NCI-H1417 treated with DMSO at 0.1 percent for 48 hours (cell line): ENCODE data around the gene GNS.

Experiments
- DNase-seq: peaks from one replicate; lab custom pipeline; 2025; lab: John Stamatoyannopoulos, UW

Gene GNS

DNA sequence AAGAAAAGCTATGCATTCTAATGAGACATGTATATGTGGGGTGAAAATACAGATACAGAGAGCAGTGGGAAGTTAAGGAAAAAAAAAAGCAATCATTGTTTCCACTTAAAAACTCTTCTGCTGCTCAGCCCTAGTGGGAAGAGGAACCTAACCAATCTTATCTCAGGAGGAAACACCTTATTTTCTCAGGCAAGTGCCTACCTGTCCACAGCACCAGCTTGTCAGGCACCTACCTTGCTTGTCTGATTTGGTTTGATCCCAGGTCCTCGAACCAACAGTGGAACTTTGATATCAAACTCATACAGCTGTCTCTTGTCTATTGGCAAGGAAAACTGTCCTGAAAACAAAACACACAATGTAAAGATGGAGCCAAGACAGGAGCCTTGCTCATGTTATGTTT, 22.4 kb downstream of the GNS start:
- no peak for DNase-seq

DNA sequence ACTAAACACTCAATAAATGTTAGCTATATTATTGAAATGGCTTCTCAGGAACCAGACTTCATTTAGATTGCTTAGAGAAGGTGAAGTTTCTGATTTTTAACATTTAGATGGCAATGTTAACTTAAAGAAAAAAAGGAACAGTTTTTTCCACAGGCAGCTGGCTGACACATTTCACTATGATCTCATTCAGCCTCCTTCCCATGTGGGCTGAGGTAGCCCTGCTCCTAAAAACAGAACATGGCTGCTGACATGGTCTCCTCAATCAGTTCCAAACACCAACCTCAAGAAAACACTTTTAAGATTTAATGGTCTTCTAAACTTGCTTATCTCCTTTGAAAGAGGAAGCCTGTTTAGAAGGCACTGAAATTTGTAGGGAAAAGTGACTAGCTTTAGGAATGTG, 23.8 kb downstream of the GNS start:
- no peak for DNase-seq

DNA sequence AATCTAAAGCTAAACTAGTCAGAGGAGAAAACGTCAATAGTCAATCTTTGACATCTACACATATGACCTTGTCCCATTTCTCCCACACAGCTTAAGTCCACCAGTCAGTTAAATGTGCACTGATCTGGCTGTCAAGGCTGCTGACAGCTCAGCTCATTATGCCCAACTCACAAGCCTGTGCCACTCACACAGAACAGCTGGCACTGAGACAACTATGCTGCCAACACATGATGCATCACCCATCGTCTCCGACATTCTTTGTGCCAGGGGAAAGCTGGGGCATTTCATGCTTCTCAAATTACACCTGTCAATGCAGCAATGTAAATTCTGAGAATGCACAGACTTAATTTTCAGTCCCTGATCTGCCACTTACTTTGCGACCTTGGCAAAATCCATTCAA, 25.3 kb downstream of the GNS start:
- DNase-seq = no peak

DNA sequence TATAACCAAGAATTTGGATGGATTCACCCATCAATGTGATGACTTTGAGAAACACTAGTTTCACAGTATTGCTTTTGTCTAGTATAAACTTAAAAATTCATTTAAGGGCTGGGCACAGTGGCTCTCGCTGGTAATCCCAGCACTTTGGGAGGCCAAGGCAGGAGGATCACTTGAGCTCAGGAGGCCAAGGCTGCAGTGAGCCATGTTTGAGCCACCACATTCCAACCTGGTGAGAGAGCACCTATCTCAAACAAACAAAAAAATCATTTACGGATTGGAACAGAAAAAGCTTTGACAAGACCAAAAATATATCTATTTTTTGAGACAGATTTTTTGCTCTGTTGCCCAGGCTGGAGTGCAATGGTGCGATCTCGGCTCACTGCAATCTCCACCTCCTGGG, 27.5 kb downstream of the GNS start:
- DNase-seq = no peak

DNA sequence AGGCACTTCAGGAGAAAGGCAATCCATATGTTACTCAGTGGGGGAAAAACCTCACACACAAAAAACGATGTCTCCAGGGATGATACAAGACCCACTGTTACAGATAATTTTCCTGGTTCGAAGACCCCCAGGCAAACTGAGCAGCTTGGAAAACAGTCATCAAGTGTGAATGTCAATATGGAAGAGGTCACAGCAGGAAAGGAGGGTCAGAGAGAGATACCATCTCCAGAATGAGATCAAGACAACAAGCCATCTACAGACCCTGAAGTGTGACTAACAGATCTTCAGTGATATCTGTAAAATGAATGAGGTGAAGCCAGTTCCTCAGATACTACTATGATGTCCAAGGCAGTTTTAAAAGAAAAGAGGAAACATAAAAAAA, 28.6 kb downstream of the GNS start:
- DNase-seq = no peak

DNA sequence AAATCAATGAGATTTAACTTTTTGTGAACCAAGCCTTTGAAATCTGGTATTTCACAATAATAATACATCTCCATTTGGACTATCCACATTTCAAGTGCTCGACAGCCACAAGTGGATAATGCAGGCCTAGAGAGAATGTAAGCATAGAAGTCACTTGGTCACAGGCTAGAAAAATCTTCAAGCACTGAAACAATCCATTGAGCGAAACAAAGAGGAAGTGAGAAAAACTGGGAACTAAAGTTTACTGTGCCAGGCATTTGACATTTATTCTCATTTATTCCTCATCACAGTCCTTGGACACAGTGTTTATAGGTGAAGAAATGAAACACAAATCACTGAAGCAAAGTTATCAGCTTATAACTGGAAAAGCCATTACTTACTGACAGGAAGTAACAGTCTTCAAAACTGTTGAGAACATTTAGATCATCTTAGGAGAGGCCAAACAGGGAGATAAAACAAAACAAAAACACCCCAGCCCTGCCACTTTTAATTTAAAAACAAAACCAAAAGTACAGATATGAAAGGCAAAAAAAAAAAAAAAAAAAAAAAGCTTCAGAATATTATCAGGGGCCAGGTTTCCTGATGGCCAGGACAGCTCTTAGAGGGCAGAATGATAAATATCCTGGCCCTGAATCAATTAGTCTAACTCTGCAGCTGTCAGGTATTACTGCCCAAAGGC, 29.2 kb downstream of the GNS start:
- no peak for DNase-seq

DNA sequence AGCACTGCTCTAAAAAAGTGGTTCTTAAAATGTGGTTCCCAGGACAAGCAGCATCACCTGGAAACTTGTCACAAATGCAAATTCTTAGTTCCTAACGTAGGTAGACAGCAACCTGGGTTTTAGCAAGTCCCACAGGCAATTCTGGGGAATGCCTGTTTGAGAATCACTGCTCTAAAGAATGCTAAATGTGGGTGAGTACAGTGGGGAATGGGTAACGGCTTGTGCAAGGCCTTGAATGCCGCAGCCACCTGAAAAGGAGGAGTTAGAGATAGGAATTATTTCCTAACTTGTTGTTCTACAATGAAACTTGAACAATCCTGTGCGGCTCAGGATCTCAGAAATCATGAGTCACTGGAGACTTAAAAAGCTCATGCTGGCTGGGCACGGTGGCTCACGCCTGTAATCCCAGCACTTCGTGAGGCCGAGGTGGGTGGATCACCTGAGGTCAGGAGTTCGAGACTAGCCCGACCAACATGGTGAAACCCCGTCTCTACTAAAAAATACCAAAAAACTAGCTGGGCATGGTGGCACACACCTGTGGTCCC, 34.9 kb downstream of the GNS start:
- no peak for DNase-seq

DNA sequence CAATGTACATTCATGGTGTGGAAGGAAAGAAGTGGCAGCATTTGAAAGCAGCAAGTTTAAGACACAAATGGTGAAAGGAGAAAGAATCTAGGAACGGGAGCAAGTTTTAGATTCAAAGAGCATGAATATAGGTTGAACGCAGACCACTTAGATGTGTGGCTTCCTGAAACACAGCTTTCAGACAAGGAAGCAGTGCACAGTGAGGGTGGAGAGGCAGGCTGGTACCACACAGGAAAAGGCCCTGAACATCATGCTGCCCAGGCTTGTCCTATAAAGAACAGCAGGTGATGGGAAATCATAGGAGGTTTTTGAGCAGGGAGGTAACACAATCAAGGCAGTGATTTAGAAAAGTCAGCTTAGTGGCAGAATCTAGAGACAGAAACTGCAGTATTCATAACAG, 35.6 kb downstream of the GNS start:
- no peak for DNase-seq

DNA sequence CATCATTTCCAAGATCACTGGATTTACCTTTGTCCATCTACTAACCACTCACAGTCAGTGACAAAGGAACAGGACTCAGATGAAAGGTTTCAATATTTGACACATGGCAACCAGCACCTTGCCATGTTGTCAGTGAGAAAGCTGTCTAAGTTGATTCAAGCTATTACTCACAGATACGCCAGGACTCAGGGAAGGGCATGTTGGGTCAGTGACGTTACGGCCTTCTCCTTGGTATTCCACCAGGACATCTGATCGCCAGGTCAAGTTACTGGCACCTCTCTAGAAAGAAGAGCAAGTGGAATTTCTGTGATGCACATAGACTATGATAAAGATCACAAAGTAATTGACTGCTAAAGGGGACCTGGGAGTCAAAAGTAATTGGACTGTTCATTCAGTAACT, 36.4 kb downstream of the GNS start:
- no peak for DNase-seq

DNA sequence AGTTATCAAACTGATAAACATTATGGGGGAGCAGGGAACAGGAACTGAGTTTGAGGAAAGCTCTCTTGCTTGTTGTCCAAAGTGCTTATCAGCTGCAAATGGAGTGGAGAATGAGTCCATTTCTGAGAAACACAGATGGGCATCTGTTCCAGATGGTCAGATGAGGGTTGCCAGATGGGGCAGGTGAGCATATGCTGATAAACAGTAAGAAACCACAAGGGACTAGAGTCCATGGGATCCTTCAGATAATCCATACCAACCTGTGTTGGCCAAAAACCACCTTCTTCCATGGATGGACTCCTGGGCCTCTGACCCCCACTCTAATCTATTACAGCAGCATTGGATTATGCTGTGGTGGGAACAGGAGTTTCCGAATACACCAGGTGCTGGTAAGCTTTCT, 38.3 kb downstream of the GNS start:
- DNase-seq = no peak

DNA sequence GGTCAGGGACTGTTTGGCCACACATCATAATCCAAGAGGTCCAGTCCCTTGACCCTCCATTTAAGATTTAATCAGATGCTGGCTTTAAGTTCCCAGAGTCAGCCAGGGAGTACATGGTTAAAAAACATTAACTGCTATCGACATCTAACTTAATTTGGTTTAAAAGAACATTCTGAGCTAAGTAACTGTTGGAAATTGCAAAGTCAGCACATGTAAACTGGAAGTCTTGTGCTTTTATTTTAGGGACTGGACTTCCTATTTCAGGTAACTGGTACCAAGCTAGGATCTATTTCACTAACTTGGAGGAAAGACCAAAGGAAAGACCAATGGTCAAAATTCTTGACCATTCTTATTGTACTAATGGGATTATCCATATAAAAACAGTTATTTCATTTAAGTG, 40.6 kb downstream of the GNS start:
- DNase-seq = no peak

DNA sequence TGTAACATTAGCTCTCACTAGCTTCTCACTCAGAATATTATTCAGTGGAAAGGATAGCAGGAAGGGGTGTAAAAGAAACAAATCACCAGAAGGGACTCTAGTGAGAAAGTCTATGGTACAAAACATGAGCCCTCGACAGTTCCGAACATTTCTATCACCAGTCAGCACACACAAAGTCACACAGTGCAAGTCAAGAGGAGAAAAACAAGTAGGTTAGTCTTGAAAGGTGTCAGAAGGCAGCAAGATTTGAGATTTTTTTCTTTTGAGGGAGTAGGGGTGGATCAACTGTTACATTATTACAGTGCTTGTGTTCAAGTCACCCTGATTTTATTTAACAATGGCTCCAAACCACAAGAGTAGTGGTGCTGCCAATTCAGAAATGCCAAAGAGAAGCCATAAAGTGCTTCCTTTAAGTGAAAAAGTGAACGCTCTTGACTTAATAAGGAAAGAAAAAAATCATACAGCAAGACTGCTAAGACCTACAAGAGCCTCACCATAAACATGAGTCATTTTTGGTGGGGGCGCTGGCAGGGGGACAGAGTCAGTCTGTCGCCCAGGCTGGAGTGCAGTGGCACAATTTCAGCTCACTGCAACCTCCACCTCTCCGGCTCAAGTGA, 42.3 kb downstream of the GNS start:
- no peak for DNase-seq

DNA sequence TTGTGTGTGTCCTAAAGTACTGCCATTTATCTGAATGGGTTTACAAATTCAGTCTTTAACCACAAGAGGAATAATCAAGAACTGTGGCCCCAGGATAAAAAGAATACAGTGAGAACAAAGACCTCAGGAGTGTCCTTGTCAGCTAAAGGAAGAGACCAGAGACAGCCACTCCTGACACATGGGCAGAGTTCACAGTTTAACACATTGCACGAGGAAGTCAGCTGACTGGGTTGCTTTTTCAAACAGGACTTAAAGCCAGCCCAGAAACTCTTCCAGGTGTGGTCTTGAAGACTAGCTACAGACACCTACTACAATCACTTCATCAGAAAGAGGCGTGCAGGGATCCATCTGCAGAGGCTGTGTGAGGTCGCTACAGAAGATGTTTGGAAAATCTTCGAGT, 42.8 kb downstream of the GNS start:
- DNase-seq = no peak

DNA sequence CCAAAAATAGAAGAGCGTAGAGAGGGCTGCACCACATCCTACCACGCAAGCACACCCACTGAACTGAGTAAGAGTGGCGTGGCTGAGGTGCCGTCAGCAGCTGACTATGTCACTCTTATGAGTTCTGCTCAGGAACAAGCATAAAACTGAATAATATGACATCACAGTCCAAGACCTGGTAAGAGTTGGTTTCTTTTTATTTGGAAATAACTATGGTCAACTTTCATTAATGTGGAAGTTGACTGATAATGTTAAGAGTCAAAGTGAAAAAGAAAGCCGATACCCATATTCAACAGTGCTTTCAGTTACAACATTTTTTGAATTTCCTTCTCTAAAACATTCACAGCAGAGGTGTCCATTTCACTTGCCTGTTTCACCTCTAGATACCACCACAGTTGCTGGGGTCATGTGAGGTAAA, 44.6 kb downstream of the GNS start:
- DNase-seq = no peak

DNA sequence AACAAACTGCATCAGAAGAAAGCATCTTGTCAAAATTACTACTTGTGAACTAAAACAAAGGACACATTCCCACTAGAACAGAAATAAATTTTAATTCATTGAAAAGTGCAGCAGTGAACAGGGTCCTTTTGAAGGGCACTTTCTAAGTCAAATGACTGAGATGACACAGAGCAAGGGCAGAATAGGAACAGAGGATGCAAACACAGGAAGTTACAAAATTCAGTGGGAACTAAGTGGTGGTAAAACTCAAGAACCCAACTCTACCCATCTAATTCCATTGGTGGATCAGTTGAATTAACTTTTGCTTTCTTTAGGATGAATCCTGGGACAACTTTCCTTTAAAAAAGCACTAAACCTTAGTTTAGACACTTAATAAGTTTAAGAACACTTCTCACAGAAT, 45.8 kb downstream of the GNS start:
- DNase-seq = no peak

DNA sequence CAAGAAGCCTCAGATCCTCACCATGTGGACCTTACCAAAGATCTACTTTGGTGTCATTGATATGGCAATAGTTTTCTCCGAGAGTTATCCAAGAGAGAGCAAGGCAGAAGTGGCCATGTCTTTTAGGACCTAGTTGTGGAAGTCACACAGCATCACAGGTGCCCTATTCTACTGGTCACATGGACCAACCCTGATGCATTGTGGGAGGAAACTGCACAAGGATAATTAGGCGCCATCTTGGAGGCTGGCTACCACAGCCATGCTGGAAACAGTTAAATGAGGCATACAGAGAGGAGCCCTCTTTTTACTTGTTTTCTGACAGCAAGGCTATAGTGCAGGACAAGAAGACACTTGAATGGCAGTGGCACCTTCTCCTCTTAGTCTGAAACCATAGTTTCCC, 49.8 kb downstream of the GNS start:
- no peak for DNase-seq

DNA sequence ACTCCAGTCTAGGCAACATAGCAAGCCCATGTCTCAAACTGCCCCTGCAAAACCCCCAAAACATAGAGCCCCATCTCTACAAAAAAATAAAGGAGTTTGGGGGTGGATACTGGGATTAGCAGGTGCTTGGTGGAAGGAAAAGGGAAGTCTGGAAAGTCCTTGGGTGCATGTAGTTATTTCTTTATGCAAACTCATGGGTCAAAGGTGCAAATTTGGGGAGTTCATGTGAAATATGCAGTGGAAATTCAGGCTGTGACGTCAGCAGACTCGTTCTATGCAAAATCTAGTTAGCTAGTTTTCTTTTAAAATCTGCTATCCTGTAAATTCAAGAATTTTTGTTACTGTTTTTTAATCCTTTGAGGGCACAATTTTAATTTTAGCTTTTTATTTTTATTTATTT, 51.3 kb downstream of the GNS start:
- no peak for DNase-seq

DNA sequence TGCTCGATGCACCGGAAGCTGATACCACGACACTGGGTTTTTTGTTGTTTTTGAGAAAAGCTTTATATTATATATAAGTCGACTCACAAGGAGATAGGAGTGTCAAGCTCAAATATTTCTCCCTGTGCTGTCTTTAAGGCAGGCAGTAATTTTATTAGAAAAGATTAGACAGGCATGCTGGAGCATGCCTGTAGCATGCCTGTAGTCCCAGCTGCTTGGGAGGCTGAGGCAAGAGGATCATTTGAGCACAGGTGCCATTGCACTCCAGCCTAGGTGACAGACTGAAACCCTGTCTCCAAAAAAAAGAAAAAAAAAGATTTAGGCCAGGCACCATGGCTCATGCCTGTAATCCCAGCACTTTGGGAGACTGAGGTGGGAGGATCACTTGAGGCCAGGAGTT, 51.8 kb downstream of the GNS start:
- DNase-seq = no peak

DNA sequence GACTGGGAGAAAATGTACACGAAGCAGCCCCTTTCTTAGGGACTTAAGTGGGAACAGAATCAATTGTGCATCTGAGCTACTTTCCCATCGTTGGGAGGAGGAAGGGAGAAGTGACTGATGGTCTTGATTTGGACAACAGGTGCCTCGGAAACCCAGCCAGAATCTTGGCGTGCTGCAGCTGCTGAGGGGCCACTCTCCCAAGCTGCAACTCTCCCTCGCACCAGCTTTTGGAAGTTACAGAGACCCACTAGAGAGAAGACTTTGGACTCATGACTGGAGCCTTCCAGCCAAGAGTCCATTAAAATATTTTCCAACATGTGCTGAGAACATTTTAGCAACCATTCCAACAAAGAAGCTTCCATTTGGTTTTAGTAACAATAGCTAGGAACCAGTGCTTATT, 52.3 kb downstream of the GNS start:
- no peak for DNase-seq

DNA sequence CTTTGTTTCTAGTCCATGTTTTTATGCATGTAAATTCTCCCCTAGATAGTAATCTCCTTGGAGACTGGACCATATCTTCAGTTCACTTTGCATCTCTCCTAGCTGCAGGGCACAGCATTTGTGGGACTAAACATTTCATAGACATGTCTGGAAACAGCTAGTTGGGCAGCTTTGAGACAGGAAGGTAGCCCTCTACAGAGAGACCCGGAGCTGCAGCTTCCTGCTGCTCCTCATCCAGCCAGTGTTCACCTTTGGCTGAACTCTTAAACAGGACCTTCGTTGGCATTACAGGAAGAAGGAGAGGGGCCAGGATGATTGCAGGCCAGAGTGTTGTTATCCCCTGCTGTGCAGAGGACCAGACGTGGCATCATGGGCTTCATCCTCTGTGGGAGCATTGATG, 52.9 kb downstream of the GNS start:
- DNase-seq = no peak

DNA sequence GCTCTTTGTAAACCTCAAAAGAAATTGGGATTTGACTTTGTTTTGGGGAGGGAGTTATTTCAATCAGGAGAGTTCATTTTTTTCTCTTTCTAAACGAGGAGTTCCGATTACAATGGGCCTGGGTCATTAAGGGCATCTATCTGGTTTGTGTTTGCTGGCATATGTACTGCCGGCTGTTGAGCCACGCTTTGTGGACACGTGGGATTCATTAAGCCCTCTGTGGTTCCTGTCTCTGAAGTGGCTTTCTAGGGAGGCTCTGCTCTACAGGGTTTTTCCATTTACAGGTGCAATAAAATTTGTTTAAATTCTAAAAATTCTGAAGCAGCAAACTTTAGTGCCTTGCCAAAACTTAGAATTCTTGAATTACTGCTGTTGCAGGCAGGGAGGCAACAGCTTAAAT, 57.9 kb downstream of the GNS start:
- no peak for DNase-seq

DNA sequence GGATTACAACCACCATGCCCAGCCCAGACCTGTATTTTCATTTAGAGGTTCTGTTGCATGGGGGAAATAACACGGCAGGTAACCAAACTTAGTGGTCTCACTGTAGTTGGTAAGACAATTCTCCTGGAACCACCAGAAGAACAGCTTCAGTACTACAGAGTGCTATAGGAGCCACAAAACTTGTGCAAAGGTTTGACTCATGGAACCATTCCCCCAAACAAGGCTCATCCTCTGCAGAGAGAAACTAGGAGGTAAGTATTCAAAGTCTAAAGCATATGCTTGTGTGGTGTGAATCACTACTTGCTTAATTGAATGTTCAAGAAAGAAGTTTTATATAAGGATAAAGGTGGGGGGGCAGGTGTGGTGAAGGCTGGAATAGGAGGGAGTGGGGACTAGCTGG, 58.7 kb downstream of the GNS start:
- no peak for DNase-seq

DNA sequence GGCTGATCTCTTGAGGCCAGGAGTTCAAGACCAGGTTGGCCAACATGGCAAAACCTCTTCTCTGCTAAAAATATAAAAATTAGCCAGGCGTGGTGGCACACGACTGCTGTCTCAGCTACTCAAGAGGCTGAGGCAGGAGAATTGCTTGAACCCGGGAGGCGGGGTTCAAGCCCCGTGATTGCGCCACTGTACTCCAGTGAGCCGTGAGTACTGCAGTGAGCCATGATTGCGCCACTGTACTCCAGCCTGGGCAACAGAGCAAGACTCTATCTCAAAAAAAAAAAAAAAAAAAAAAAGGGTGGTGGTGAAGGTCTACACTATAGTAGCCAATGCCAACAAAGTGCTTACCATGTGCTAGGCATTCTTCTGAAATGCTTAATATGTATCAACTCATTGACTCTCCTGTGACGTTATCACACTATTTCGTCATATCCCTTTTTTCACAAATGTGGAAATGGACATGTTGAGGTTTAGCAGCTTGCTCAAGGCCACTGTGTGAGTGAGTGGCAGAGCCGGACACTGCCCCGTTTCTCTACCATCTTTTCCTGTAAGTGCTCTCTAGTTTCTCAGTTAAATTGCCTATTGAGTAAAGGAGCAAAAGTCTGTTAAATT, 59.6 kb downstream of the GNS start:
- no peak for DNase-seq
